AG08396 (cell line): ENCODE results near the gene ZC3H12A.

ENCODE experiments used
- DNase-seq: peaks from one replicate; pipeline ENCODE4 v3.0.0; 2012; ENCODE audit warnings: low spot score, mixed read lengths

Gene ZC3H12A

GRCh38 chr1:37474046-37474696, at the start of gene ZC3H12A:
Gene ZC3H12A (plus strand): TSS chr1:37474580. CDS start chr1:37475497, 917 bp downstream.
- DNase-seq, result peak; percentile 99

GRCh38 chr1:37425221-37425620, 49.2 kb upstream of the ZC3H12A start:
- no peak for DNase-seq

- DNase-seq, result no peak
Measured at GRCh38 chr1:37429029-37429428, 45.4 kb upstream of the ZC3H12A start.

- no peak for DNase-seq
Measured at GRCh38 chr1:37430103-37430985, 44.0 kb upstream of the ZC3H12A start.

- no peak for DNase-seq
Measured at GRCh38 chr1:37432716-37433115, 41.7 kb upstream of the ZC3H12A start.

GRCh38 chr1:37433171-37433570, 41.2 kb upstream of the ZC3H12A start:
- no peak for DNase-seq

GRCh38 chr1:37434292-37435225, 39.8 kb upstream of the ZC3H12A start:
- DNase-seq, result peak; percentile 91

GRCh38 chr1:37437087-37437486, 37.3 kb upstream of the ZC3H12A start:
- no peak for DNase-seq

- no peak for DNase-seq
Measured at GRCh38 chr1:37438037-37438868, 36.1 kb upstream of the ZC3H12A start.

GRCh38 chr1:37438869-37439343, 35.5 kb upstream of the ZC3H12A start:
- DNase-seq, result no peak

GRCh38 chr1:37439349-37439995, 34.9 kb upstream of the ZC3H12A start:
- no peak for DNase-seq

GRCh38 chr1:37441490-37441889, 32.9 kb upstream of the ZC3H12A start:
- DNase-seq, result no peak

- DNase-seq, result no peak
Measured at GRCh38 chr1:37442139-37442538, 32.2 kb upstream of the ZC3H12A start.

GRCh38 chr1:37442644-37443043, 31.7 kb upstream of the ZC3H12A start:
- DNase-seq, result no peak

GRCh38 chr1:37446874-37447273, 27.5 kb upstream of the ZC3H12A start:
- DNase-seq, result no peak

- no peak for DNase-seq
Measured at GRCh38 chr1:37448185-37448584, 26.2 kb upstream of the ZC3H12A start.

GRCh38 chr1:37448691-37449417, 25.5 kb upstream of the ZC3H12A start:
- no peak for DNase-seq

- no peak for DNase-seq
Measured at GRCh38 chr1:37449936-37450335, 24.4 kb upstream of the ZC3H12A start.

GRCh38 chr1:37452416-37452815, 22.0 kb upstream of the ZC3H12A start:
- DNase-seq, result no peak

- DNase-seq, result no peak
Measured at GRCh38 chr1:37453647-37454046, 20.7 kb upstream of the ZC3H12A start.
